COLO668 (cell line): ENCODE data around the gene GRAMD4.

Experiments
- DNase-seq: peaks from one replicate; lab custom pipeline; 2025; ENCODE audit not compliant: unreplicated experiment; lab: John Stamatoyannopoulos, UW

Gene GRAMD4

GRCh38 chr22:46686221-46687047, 66.2 kb downstream of the GRAMD4 start:
- no peak for DNase-seq

DNA sequence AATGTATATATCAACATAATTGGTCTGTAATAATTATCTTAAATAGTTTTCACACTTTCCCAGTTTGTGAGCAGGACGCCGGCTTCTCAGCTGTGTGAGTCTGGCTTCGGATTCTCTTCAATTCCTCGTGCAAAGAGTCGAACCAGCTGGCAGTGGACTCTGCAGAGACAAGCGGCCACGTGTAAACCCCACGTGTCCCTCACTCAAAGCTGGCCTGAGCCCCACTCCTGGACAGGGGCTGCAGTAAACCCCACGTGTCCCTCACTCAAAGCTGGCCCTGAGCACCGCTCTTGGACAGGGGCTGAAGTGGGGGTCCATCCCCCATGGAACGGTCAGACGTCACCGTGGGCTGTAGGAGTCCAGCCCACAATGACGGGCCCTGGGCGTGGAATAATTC, 66.9 kb downstream of the GRAMD4 start:
- no peak for DNase-seq

DNA sequence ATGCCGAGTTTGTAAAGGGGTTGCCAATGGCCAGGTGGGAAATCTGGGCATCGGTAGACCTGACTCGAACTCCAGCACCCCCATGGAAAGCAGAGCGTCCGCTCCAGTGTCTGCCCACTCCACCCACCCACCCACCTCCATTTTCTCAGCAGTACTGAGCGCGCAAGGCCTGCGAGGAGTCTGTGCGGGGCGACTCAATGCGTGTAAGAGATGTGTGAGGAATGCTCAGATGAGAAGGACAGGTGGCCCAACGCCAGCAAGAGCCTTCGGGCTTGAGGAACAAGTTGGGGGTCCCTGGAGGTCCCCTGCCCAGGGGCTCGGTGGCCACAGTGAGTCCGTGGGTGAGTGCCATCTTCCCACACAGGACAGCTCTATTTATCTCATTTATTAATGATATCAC, 67.3 kb downstream of the GRAMD4 start:
- no peak for DNase-seq

- peak; percentile 94 for DNase-seq
These were observed 68.8 kb downstream of the GRAMD4 start for GRCh38 chr22:46688949-46689348.

DNA sequence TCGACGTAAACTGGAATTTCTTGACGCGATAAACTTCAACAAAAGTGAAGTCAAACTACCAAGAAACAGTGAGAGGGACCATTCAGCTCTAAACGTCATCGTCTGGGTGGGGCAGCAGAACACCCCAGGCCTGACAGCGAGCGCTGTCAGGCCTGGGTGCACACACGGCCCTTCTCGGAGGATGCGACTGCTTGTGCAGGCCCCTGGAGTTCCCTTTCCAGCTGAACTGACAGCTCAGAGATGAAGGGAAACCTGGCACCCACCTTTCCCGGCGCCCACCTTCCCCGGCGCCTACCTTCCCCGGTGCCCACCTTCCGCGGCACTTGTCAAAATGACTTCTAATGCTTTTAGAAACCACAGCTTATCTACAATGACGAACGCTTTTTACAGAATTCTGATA, 70.0 kb downstream of the GRAMD4 start:
- no peak for DNase-seq

DNA sequence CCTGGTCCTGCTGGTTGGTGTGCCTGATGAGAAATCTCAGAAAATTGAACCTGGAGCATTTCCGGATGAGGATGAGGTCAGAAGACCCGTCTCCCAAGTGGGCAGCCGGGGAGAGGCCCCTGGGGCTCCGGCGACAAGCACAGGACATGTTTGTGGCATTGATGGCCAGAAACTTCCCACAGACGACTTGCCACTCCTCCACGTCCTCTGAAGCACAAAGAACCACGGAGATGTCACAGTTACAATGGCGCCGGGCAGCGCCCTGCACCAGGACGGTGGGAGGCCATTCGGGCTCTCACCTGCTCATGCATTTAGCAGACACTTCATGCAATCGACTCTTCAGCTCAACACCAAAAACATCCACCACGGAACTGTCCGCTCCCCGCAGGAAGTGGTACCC, 71.4 kb downstream of the GRAMD4 start:
- DNase-seq = no peak

GRCh38 chr22:46693634-46694415, 73.6 kb downstream of the GRAMD4 start:
- peak; percentile 69 for DNase-seq

DNA sequence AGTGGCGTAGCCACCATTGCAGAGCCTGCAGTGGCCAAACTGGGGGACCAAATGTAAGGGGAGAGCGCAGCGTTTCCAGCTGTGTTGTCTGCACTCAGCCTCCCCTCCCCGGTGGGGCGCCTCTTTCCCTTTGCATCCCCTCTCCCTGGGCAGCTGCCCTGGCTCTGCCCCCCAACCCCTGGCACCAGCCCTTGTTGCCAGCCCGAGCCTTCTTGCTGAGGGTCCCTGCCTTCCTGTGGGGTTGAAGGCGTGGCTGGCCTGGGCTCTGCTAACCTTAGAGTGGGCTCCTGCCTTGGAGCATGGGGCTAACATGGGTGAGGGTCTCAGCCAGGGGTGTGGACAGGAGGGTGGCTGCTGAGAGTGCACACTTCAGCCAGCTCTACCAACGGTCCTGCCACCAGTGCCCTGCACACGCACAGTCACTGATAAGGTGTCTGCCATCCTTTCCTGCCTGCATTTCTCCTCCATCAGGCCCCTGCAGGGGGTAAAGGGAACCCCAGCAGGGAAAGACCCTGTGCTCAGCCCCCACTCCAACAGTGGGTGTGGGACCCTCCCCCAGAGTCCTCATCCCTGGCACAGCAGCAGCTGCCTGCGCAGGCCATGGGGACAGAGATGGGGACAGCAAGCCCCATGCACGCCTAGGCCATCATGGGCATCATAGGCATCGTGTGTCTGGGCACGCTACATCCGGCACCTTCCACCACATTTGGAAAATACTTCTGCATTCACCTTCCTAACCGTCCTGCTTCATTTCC, 74.4 kb downstream of the GRAMD4 start:
- DNase-seq = no peak

- no peak for DNase-seq
These were observed 75.4 kb downstream of the GRAMD4 start for GRCh38 chr22:46695346-46696228.

DNA sequence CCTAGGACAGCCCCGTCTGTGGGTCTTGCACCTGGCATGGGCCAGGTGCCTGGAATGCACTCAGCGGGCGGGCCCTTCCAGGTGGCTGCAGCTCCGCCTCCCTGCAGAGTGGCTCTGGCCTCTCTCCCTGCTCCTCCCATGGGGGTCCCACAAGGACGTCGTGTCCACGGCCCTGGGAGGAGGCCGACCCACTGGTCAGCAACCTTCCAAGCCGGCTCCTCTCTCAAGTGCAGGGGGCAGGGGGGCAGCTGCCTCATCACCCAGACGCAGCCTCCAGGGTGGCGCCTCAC, 76.0 kb downstream of the GRAMD4 start:
- DNase-seq = peak; percentile 95

DNA sequence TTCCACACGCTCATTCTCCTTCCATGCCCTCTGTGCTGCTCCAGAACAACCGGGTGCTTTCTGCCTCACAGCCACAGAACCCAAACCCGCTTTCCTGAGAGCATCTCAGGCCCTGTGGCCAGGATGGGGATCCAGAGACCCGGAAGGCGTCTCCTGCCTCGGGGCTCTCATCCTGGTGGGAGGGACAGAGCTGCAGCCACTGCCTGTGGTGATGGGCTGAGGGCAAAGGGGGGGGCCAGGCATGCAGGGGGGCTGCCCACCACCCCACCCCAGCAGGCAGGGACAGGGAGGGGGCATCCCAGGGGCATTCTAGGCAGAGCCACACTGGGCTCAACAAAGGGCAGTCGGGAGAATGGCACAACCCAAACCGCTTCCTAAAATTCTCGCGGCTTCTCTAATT, 76.4 kb downstream of the GRAMD4 start:
- DNase-seq = no peak

- DNase-seq = no peak
These were observed 77.8 kb downstream of the GRAMD4 start for GRCh38 chr22:46697811-46698515.

DNA sequence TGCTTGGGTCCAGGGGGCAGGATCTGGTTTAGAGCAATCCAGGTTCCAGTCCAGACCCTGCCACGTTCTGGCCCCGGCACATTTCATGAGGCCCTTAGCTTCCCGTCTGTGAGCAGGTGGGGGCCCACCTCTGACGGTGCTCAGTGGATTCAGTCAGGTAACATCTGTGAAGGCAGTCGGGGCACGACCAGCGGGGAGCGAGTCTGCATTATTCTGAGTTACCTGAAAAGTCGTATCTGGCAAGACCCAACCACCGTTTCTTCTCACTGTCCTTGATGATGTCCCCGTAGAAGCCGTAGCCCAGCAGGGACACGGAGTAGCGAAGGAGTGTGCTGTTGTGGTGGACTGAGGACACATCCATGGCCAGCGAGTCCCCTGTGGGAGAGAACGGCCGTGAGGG, 78.9 kb downstream of the GRAMD4 start:
- no peak for DNase-seq

GRCh38 chr22:46701262-46701661, 81.1 kb downstream of the GRAMD4 start:
- DNase-seq = no peak

GRCh38 chr22:46703171-46703995, 83.2 kb downstream of the GRAMD4 start:
- no peak for DNase-seq

DNA sequence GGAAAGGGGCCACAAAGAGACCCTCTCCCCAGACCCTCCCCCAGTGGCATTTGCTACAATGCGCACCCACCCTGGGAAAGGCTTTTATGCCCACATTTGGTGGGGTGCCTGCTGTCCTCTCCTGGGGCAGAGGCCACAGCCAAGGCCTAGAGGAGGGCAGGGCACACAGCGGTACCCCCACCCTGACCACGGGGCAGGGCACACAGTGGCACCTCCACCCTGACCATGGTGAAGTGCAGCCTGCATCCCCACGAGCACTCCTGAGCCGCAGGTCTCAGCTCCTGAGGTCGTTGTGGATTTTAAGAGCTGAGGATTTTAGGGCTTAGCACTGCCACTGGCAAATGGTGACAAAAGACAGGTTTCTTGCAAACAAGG, 83.8 kb downstream of the GRAMD4 start:
- DNase-seq = no peak

GRCh38 chr22:46706060-46706459, 85.9 kb downstream of the GRAMD4 start:
- DNase-seq = no peak

GRCh38 chr22:46707305-46707704, 87.1 kb downstream of the GRAMD4 start:
- DNase-seq = no peak

- no peak for DNase-seq
These were observed 87.8 kb downstream of the GRAMD4 start for GRCh38 chr22:46707827-46708570.
